Germinal center (tissue), 1 donor: ENCODE measurements around the gene DUOXA1.
"Not testable (repeated sequence)": the region's sequence is repeated elsewhere in the genome, so short reads cannot be mapped to it uniquely, and the experiment has no call there.

Source experiments
- DNase-seq: peaks from one replicate; pipeline ENCODE4 v3.0.0; 2012; ENCODE audit warnings: mixed read lengths, low spot score

The DUOXA1 gene

GRCh38 chr15:45112591-45113379 is 16.9 kb downstream of the DUOXA1 start:
- no peak for DNase-seq

DNA sequence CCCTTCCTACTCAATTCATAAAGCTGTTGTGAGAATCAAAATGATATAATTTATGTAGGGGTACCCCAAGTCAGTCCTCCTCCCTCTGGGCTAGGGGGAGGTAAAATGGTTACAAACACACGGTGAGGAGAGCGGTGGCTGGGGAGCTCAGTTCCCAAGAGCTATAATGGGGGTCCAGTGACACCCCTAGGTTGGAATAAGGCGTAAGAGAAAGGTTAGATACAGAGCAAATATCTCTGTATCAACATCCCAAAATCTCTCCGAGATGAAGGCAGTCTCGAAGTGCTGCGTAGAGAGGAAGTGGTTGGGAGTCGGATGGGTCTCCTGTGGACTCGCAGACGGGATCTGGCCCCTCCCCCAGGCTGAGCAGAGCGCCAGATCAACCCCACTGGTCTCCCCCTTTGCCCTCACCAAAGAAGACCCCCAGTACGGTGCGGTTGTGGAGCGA is 17.5 kb downstream of the DUOXA1 start:
- DNase-seq = no peak

GRCh38 chr15:45111390-45112142 is 18.1 kb downstream of the DUOXA1 start:
- no peak for DNase-seq

DNA sequence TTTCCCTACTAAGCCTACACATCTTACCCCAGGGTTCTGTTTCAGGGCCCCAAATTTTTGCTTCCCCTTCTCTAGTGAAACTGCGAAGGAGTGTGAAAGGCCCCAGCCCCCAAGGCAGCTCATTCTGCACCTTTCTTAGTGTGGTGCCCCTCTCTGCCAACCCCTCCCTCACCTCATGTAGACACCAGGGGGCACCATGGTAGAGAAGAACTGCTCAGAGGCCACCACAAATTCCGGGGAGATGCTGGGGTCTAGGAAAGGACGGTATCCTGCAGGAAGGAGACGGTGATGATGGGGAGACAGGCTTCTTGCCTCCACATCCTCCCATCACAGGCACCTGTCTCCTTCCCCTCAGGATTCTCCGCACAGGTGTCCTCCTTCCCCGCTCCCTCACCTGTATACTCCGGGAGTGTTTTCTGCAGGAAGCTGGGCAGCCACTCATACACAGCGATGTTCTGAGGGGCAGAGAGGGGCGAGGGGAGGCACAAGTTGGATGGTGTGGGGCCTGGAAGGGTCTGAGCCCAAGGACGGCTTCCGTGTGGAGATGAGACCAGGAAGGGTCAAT is 19.3 kb downstream of the DUOXA1 start:
- DNase-seq = no peak

DNA sequence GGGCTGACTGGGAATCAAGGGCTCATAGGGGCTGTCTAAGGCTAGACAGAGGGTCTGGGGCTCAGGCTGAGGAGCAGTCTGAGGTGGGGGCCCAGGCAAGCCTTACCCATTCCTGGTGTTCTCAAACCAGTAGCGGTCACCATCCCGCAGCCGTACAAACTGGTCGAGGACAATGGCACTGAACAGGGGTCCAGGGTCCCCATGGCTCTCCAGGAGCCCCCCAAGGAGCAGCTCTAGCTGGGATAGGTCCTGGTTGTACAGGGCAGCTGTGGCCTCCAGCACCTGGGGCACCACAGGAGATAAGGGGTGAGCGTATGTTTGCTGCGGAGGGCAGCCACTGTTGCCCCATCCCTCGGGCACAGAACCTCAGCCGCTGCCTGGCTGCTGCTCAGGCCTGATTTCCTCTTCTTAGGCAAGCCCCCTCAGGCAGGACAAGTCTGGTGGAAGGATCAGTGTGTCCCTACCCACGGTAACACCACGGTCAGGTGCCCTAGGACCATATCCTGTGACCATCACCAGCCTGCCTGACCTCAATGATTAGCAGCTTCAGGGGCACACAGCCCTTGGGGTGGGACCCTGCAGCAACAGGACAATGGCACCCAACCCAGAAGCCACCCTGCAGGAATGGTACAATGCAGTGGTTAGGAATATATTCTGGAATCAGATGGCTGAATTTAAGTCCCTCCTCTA is 21.6 kb downstream of the DUOXA1 start:
- DNase-seq = no peak

GRCh38 chr15:45106002-45106790 is 23.5 kb downstream of the DUOXA1 start:
- DNase-seq = no peak

- DNase-seq = no peak
These were observed 24.1 kb downstream of the DUOXA1 start for GRCh38 chr15:45105586-45105985.

DNA sequence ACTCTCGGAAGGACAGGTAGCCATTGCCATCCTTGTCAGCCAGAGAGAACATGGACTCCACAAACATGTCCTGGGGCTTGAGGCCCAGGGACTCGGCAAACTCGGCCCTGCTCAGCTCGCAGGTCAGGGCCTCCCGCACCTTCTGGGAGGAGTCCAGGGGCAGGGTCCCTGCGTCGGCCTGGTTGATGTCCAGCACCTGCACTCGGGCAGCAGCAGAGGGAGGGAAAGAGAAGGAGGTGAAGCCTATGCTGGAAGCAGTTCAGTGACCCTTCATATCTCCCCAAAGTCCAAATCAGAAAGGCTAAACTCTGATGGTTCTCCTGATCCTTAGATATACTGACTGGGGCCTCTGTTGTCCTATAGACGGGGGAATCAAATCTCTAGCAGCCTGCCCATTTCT is 25.5 kb downstream of the DUOXA1 start:
- not testable (repeated sequence) for DNase-seq

DNA sequence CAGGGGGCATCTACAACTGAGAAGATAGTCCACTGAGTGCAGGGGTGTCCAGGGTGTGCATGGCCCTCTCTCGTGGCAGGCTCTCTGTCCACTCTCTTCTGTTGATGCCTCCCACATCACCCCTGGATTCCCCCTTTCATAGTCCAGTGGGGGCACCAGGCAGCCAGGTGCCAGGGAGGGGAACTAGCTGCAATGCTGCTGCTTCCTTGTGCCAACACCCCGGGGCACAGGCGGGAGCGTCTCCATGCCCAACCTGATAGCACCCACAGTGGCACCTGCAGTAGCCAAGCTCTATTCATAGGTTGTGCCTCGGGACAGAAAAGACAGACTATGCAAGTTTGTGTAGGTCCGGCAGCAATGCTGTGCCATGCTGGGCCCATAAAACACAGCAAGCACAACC is 27.5 kb downstream of the DUOXA1 start:
- DNase-seq = no peak

- DNase-seq = no peak
These were observed 27.9 kb downstream of the DUOXA1 start for GRCh38 chr15:45101749-45102148.

DNA sequence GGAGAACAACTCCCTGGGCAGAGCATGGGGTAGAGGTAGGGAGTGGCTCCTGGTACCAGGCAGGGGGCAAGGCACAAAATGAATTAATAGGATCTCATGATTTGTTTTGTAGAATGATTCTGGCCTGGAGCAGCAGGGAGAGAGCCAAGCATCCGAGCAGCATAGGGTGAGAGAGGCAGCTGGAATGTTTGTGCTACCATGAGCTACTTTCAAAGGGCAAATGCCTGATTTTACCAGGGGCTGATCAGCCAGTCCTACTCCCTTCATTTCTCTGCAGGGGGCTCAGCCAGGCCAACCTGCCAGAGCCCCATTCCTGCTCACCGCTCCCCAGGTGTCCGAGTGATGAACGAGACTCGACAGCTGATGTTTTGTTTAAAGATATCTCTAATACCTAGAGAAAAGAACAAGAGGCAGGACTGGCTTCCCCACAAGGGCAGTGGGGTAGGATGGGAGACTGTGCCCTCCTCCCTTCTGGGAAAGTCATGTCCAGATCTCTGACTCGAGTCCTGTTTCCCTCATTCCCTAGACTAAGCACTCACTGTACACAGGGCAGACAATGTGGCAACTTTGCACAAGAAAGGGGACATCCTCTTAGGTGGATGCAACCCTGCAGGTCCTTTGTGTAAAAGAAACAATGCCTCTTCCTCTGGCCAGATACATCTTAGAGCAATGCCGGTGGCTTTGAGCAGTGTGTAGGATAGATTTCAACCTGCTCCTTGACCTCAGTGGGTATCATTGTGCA is 28.6 kb downstream of the DUOXA1 start:
- no peak for DNase-seq

GRCh38 chr15:45099549-45100165 is 30.0 kb downstream of the DUOXA1 start:
- DNase-seq = no peak

- no peak for DNase-seq
These were observed 32.2 kb downstream of the DUOXA1 start for GRCh38 chr15:45097466-45097865.

- no peak for DNase-seq
These were observed 34.0 kb downstream of the DUOXA1 start for GRCh38 chr15:45095661-45096060.

DNA sequence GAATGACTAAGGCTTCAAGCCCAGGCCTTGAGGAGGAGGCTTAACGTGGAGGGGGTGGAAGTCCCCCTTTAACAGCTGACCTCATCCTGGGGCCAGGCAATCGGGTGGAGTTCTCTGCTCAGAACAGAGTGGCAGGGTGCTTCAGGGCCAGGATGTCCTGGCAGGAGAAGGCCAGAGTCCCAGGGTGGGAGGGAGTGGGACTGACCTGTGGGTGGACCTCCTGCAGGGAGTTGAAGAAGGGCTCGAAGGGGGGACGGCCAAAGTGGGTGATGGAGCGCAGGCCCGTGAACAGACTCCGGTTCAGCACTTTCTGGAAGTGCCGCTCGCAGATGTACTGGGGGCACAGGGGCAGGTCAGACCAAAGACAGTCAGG is 35.3 kb downstream of the DUOXA1 start:
- DNase-seq = no peak

GRCh38 chr15:45093622-45094357 is 35.9 kb downstream of the DUOXA1 start:
- DNase-seq = no peak

GRCh38 chr15:45093013-45093412 is 36.7 kb downstream of the DUOXA1 start:
- no peak for DNase-seq

- DNase-seq = no peak
These were observed 38.1 kb downstream of the DUOXA1 start for GRCh38 chr15:45091576-45091975.

DNA sequence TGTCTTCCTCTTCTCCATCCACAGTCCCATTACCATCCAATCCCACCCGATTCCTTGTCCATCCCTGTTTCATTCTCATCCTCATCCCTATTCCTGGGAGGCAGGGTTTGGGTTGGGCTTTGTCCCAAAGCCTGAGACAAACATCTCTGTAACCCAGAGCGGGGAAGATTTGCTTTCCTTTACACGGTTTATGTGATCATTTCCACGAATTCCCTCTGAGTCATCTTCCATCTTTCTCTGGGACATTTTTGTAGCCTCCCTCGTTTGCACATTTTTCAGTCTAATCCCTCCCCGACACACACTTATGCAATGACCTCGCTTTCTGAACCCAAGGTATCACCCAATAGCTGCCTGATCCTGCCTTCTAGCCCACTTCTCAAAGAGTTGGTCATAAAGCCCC is 38.5 kb downstream of the DUOXA1 start:
- no peak for DNase-seq
